ENCODE results near the gene RIN3.

Gene RIN3

GRCh38 chr14:92726933-92727262, 213.3 kb downstream of the RIN3 start:
- no peak overlapping the region for H3K4me3 ChIP-seq (ENCODE audit: severe bottlenecking)
- no peak for TF ChIP-seq CTCF (IDR thresholded peaks at IDR 0.05; ENCODE audit: poor library complexity, severe bottlenecking)
- no peaks in the 10 kb centered on the region for H3K27me3 ChIP-seq (ENCODE audit: insufficient read depth, poor library complexity, severe bottlenecking)
- no peaks in the 10 kb centered on the region for H3K9me3 ChIP-seq (ENCODE audit: severe bottlenecking)
- peaks cover 20% of the 10 kb centered on the region for H3K4me1 ChIP-seq (ENCODE audit: insufficient read depth, poor library complexity, severe bottlenecking)
- DNase-seq (ENCODE audit: low spot score) = no peak
- H3K27ac ChIP-seq (ENCODE audit: poor library complexity, severe bottlenecking) = peak overlapping the region; percentile 58
- H3K36me3 ChIP-seq (ENCODE audit: low read depth) = peaks cover 8% of the 10 kb centered on the region
- ATAC-seq (ENCODE audit: low read depth) = no peak

- Histone ChIP-seq H3K4me3 (ENCODE audit: severe bottlenecking) (no peak overlapping the region), H3K27ac (ENCODE audit: poor library complexity, severe bottlenecking) (peak overlapping the region; percentile 54), H3K27me3 (ENCODE audit: insufficient read depth, poor library complexity, severe bottlenecking) (no peaks in the 10 kb centered on the region), H3K9me3 (ENCODE audit: severe bottlenecking) (no peaks in the 10 kb centered on the region), H3K4me1 (ENCODE audit: insufficient read depth, poor library complexity, severe bottlenecking) (peaks cover 20% of the 10 kb centered on the region), H3K36me3 (ENCODE audit: low read depth) (peaks cover 9% of the 10 kb centered on the region)
- peak; percentile 89 for ATAC-seq (ENCODE audit: low read depth)
- DNase-seq (ENCODE audit: low spot score) = peak; percentile 93
- no peak for TF ChIP-seq CTCF (IDR thresholded peaks at IDR 0.05; ENCODE audit: poor library complexity, severe bottlenecking)
Measured at GRCh38 chr14:92728759-92729364, 215.3 kb downstream of the RIN3 start.

- peaks cover 20% of the 10 kb centered on the region for H3K4me1 ChIP-seq (ENCODE audit: insufficient read depth, poor library complexity, severe bottlenecking)
- H3K27ac ChIP-seq (ENCODE audit: poor library complexity, severe bottlenecking) = peak overlapping the region; percentile 54
- TF ChIP-seq CTCF (IDR thresholded peaks at IDR 0.05; ENCODE audit: poor library complexity, severe bottlenecking) = no peak
- H3K4me3 ChIP-seq (ENCODE audit: severe bottlenecking) = no peak overlapping the region
- no peaks in the 10 kb centered on the region for H3K9me3 ChIP-seq (ENCODE audit: severe bottlenecking)
- peaks cover 9% of the 10 kb centered on the region for H3K36me3 ChIP-seq (ENCODE audit: low read depth)
- DNase-seq (ENCODE audit: low spot score) = no peak
- ATAC-seq (ENCODE audit: low read depth) = peak; percentile 59
- no peaks in the 10 kb centered on the region for H3K27me3 ChIP-seq (ENCODE audit: insufficient read depth, poor library complexity, severe bottlenecking)
Measured at GRCh38 chr14:92729634-92730358, 216.2 kb downstream of the RIN3 start.

GRCh38 chr14:92731622-92732115, 218.1 kb downstream of the RIN3 start:
- no peak for DNase-seq (ENCODE audit: low spot score)
- peaks cover 11% of the 10 kb centered on the region for H3K4me1 ChIP-seq (ENCODE audit: insufficient read depth, poor library complexity, severe bottlenecking)

More at GRCh38 chr14:92731622-92732115, 218.1 kb downstream of the RIN3 start:
- H3K27ac ChIP-seq (ENCODE audit: poor library complexity, severe bottlenecking) = no peak overlapping the region
- H3K4me3 ChIP-seq (ENCODE audit: severe bottlenecking) = no peak overlapping the region
- no peaks in the 10 kb centered on the region for H3K9me3 ChIP-seq (ENCODE audit: severe bottlenecking)
- ATAC-seq (ENCODE audit: low read depth) = no peak
- no peak for TF ChIP-seq CTCF (IDR thresholded peaks at IDR 0.05; ENCODE audit: poor library complexity, severe bottlenecking)
- H3K27me3 ChIP-seq (ENCODE audit: insufficient read depth, poor library complexity, severe bottlenecking) = no peaks in the 10 kb centered on the region
- H3K36me3 ChIP-seq (ENCODE audit: low read depth) = peaks cover 9% of the 10 kb centered on the region

Measured in RWPE2 (cell line).